IMR-90 (cell line): Measurements from ENCODE around the gene SEC14L1.

Experiments used
- MXI1 ChIP-seq: IDR thresholded peaks from 2 replicates; pipeline ENCODE4 v1.6.1; 2012; ENCODE audit warnings: low read depth, mild to moderate bottlenecking, low read length, moderate library complexity, borderline replicate concordance
- POLR2A ChIP-seq: IDR thresholded peaks from 2 replicates; pipeline ENCODE4 v1.6.1; 2012; ENCODE audit warnings: mild to moderate bottlenecking, low read depth, low read length
- RAD21 ChIP-seq: IDR thresholded peaks from 2 replicates; pipeline ENCODE4 v1.6.1; 2012; ENCODE audit warnings: low read length, improper control_type of control experiment
- TF ChIP-seq, protein P1 (sequence below): conservative IDR thresholded peaks from 2 replicates; pipeline ENCODE4 v1.5.1; 2012; ENCODE audit warnings: mild to moderate bottlenecking, low read depth, low read length, improper control_type of control experiment

DNA sequence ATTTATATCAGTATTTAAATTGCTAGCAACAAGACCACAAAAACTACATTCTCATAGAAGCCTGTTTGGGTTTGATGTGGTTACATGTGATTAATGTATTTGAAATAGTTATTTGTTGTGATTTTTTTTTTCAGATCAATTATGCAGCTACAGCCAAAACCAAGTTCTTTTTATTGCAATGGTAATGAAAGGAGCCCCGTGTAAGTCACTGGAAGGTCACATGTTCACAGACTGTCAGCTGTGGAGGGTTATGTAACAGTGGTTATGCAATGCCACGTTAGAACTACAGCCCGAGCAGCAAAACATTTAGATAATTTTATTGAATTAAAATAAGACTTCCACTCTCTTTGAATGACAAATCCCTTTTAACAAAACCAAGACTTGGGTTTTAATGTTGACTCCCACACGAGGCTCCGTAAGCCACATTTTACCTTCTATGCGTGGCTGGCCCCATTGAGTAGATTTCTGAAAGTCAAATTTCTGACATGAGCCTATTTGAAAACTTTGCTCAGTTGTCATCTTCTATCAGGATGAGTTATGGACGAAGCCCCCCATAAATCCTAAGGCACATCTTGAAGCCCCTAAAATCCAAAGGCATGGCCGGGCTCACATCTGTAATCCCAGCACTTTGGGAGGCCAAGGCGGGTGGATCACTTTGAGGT is 41.8 kb upstream of the SEC14L1 start:
- TF ChIP-seq POLR2A = no peak
- TF ChIP-seq, protein P1, sequence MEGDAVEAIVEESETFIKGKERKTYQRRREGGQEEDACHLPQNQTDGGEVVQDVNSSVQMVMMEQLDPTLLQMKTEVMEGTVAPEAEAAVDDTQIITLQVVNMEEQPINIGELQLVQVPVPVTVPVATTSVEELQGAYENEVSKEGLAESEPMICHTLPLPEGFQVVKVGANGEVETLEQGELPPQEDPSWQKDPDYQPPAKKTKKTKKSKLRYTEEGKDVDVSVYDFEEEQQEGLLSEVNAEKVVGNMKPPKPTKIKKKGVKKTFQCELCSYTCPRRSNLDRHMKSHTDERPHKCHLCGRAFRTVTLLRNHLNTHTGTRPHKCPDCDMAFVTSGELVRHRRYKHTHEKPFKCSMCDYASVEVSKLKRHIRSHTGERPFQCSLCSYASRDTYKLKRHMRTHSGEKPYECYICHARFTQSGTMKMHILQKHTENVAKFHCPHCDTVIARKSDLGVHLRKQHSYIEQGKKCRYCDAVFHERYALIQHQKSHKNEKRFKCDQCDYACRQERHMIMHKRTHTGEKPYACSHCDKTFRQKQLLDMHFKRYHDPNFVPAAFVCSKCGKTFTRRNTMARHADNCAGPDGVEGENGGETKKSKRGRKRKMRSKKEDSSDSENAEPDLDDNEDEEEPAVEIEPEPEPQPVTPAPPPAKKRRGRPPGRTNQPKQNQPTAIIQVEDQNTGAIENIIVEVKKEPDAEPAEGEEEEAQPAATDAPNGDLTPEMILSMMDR = no peak
- TF ChIP-seq RAD21 = no peak
- TF ChIP-seq MXI1 = peak; percentile 63; the same call in 1 of the 2 replicates
